ENCODE data around the gene ALKBH5.
A peak's percentile ranks its signal among the peaks of the same experiment; 100 is the strongest.

ALKBH5 gene

DNA sequence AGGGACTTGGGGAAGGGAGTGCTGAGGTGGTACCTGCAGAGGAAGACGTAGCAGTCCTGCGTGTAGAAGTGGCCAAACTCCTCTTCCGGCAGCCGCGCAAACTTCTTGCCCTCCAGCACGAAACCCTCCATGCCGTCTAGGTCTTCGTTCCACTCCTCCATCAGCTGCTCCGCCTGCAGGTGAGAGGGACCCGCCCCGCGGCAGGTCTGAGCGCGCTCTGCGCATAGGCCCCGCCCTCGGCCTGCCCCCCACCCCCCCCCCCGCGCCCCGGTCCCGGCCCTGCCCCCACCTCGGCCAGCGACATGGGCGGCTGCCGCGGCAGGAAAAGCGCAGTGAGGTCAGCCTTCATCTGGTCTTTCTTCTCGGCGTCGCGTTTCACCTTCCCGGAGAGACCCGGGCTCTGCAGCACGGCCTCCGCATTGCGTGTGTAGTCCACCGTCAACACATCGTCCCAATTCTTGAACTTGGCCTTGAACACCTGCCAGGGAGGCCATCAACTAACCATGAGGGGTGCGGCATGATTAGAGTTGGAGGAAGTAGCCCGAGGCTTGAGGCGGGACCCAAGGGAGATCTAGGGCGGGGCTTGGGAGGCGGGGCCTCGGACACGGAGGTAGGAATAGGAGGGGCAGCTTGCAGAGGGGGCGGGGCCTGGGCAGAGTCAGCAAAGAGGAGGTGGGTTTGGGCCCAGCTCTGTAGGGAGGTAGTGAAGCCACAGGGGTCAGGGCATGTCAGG is 63.4 kb downstream of the ALKBH5 start:
- no peak for DNase-seq

DNA sequence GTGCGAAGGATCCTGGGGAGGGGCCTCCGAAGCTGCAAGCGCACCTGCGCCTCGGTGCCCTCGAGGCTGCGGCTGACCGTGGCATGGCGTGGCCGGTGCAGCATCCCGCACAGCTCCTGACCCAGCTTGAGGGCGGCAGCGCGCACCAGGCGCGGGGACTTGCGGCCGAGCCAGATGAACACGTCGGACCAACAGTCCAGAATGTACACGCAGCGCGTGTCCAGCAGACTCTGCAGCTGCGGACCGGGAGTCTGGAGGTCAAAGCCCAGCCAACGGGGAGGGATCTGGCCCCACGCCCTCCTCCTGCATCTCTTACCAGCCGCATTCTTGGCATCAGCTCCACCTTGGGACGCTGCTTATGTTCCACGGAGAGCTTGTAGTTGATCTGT is 64.0 kb downstream of the ALKBH5 start:
- DNase-seq, result no peak

GRCh38 chr17:18248300-18248731 is 64.7 kb downstream of the ALKBH5 start:
- DNase-seq, result peak; percentile 38

- no peak for DNase-seq
Measured at GRCh38 chr17:18248811-18249210, 65.2 kb downstream of the ALKBH5 start.

GRCh38 chr17:18250259-18250658 is 66.6 kb downstream of the ALKBH5 start:
- no peak for DNase-seq

DNA sequence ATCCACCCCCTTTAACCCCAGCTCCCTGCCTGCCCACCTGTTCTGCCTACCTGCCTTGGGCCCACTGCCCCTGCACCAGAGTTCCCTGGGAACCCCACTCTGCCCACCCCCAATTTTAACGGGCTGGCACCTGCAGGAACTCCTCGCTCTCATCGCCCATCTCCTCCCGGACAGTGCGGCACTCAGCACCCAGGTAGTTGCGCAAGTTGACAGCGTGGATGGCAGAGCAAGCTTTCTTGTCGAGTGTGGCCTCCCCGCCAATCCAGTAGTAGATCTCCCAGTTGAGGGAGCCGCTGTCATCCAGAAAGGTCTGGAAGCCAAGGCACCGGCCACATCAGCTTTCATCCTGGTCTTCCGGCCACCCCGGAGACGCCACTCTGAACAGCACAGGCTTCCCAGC is 67.1 kb downstream of the ALKBH5 start:
- DNase-seq, result no peak

DNA sequence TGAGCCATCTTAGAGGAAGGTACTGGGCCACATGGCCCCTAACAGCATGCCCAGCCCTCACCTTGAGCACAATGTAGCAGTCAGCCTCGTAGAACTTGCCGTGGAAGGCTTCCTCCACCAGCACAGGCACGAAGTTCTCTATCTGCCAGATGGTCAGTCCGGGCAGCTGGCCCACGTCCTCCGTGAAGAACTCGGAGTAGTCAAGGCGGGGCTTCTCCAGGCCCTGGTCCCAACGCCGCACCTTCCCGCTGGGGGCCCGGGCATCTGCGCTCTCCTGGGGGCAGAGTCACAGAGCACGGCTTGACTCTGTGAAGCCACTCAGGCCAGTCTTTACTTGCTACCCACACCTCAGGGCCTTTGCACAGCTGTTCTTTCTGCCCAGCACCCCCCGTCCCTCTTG is 67.6 kb downstream of the ALKBH5 start:
- DNase-seq, result no peak

- no peak for DNase-seq
Measured at GRCh38 chr17:18252160-18252559, 68.5 kb downstream of the ALKBH5 start.

GRCh38 chr17:18253187-18253884 is 69.7 kb downstream of the ALKBH5 start:
- no peak for DNase-seq

DNA sequence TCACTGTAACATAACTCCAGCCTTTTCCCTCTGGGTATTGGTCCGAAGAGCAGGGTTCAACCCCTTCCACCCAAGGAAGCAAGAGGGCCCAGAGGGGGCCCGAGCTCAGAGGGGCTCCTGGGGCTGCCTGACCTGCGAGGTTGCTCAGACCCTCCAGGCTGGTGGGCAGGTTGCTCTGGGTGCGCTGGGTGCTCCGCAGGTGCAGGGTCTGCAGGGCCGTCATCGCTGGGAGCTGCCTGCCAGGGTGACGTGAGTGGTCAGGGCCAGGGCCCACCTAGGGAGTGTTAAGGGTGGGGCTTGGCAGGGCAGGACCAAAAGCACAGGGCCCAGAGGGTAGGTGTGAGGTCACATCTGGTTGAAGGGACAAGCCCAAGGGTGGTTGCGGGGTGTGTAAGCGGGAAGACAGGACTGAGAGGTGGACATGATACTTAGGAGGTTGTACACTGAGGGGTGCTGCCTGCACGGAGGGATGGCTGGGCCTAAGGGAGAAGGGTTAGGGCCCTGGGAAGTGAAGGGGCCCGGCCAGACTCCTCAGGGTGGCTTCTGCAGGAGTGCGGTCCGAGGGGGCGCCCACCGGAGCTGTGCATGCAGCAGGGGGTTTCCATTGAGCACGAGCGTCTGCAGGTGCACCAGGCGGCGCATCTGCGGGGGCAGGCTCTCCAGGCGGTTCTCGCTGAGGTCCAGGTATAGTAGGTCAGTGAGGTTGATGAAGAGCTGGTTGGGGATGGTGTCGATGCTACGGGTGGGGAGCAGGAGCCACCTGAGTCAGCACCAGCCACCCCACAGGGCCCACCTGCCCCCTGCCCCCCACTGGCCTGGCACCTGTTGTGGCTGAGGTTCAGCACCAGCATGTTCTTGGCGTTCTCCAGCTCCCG is 70.6 kb downstream of the ALKBH5 start:
- DNase-seq, result no peak

DNA sequence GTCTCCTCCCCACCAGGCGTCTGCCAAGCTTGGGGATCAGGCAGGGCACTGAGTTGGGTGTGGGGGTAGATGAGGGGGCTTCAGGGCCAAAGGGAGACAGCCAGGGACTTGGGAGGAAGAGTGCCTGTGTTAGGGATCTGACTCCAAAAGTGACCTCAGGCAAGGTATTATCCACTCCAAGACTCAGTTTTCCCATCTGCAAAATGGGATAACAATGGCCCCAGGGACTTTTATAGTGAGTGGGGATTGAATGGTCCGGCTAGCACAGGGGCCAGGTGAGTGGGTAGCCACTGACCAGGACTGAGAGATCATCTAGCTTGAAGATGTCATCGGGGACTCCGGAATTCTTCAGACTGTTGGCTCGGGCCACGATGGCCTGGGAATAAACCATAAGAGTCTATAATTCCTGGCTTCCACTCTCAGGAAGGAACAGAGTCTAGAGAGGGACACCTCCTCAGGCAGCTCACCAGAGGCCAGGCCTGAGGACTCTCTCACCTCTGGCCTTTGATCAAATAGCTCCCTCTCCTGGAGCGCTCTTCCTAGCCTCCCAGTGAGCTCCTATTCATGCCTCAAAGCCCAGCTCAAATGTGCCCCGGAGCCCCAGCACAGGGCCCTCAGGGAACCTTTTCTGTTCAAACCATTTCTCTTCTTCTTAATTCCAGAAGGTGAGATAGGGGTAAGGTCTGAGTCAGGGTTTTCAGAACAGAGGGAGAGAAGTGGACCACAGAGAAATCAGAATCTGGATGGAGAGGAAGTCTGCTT is 71.4 kb downstream of the ALKBH5 start:
- no peak for DNase-seq

DNA sequence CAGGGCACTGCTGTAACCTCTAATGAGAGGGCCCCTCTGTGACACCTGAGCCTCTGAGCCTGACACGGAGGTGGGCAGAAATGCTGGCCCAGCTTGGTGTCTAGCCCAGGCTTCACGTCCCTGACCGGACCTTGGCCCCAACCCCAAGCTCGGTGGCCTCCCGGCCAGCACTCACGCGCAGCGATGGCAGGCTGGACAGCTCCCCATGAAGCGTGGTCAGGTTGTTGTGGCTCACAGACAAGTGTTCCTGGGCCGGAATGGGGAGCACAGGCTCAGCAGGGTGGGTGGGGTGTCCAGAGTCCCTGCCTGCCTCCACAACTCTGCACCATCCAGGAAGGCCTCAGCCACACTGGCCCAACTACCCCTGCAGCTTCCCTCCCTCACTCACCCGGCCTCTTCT is 72.7 kb downstream of the ALKBH5 start:
- no peak for DNase-seq

DNA sequence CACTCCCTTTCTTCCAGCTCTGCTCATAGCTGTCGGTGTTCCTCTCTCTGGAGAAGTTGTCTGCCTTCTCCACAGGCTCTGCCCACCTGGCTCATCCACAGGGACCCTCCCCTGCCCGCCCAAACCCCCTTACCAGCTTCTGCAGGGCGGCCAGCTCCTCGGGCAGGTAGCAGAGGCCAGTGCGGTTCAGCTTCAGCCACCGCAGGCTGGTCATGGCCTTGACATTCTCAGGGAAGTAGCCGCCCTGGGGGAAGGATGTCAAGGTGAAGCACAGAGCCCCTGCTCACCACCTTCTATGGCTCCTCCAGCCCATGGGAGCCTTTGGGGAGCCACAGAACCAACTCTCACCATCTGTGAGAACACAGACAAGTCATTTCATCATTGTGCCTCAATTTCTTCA is 73.1 kb downstream of the ALKBH5 start:
- no peak for DNase-seq

- peak; percentile 9 for DNase-seq
Measured at GRCh38 chr17:18257268-18257981, 73.8 kb downstream of the ALKBH5 start.

DNA sequence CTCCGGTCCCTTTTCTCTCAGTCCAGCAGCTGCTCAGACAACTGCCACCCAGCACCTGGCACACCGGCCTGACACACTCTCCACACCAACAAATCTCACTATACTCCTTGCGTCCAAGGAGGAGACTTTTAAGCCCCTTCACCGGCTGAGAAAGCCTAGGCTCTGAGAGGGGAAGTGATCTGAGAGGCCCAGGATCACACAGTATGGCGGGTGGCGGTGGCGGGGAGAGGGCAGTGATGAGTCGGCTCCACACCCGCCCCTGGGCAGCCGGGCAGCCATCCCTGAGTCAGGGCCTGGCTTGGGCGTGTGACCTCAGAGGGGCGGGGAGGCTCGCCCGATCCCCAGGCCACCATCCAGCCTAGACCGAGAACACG is 74.3 kb downstream of the ALKBH5 start:
- DNase-seq, result peak; percentile 28

- peak; percentile 46 for DNase-seq
Measured at GRCh38 chr17:18258356-18259038, 74.9 kb downstream of the ALKBH5 start, which contains the start of gene FLII. Gene FLII (minus strand): TSS chr17:18258738. CDS start chr17:18258690, 48 bp downstream.
